Measurements from ENCODE around the gene NFRKB.

The NFRKB gene

GRCh38 chr11:129895126-129896041 lies at the start of gene NFRKB:
Gene NFRKB (minus strand): TSS chr11:129895578. CDS start chr11:129892849, 2,729 bp downstream.
- peak; percentile 86 for DNase-seq (ENCODE audit: low spot score)

DNA sequence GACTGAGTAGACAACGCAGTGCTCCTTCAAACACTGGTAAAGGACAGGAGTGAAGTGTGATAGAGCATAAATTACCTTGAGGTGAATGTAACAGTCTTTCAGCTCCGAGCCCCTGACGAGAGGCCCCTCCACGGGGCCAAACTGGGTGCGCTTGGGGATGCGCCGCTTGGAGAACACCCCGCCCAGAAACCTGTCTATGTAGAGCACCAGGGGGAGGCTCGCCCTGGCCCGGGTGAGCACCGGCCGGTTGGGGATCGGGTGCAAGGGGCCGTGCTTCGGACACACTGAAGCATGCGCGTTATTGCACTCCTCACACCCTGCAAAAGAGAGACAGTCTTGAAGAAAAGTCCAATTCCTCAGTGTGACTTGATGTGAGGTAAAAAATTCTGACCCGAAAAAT lies 49.3 kb upstream of the NFRKB start:
- no peak for DNase-seq (ENCODE audit: low spot score)

- no peak for DNase-seq (ENCODE audit: low spot score)
Observed at GRCh38 chr11:129943036-129943435, 47.7 kb upstream of the NFRKB start.

DNA sequence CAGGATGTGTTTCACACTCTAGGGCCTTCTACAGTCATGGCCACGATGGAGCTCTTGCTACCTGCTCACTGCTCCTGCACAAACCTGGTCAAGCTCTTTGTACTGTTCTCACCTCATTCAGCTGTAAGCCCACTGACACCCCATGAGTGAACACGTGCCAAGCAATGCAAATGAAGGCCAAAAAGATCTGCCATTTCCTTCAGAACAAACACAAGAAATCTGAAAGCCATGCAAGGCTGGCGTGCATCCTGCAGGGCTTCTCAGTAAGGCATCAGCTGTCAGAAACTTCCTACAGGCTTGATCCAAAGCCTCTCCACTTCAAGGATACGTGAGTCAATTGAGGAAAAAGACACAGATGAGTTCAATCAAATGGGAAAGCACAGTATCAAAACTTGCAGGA lies 44.1 kb upstream of the NFRKB start:
- DNase-seq (ENCODE audit: low spot score) = no peak

DNA sequence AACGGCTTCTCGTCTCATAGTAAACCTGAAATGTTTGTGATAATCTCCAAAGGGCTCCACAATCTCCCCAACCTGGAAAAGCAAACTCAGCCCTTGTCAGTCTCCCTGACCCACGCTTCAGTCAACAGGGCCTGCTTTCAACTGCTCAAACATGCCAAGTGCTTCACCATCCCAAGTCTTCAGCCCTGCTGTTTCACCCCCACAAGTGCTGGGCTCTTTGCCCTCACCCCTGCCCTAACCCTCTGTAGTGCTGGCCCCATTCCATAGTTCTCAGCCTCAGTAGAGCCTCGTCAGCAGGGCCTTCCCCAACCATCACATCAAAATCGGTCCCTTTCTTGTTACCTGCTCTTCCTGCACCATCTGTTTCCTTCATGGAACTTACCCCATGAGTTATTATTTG lies 43.4 kb upstream of the NFRKB start:
- DNase-seq (ENCODE audit: low spot score) = no peak

DNA sequence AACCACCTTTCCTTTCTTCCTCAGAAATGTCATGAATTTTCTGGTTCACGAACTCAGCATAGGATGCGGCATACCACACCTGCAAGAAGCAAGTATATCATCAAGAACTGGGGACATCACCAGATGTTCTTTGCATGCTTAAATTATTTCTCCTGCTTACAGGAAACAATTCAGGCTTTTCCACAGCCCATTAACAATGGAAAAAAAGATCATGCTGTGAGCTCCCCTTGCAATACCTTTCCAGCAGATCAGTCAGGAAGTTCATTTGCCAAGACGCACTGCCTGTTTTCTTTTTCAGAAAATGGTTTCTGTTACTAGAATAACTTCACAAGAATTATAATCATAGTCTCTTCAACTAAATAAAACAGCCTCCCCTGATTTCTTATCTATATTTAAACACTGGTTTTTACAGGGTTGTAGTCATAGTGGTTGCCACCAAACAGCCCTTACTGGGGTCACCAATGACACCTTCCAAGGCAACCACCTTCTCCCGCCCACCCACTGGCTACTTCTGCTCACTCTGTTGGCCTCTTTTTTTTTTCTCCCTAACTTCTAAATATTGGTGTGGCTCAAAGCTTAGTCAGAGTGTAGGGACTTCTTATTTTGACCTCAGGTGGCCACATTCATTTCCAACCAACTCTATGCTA lies 42.3 kb upstream of the NFRKB start:
- no peak for DNase-seq (ENCODE audit: low spot score)

GRCh38 chr11:129935723-129936122 lies 40.3 kb upstream of the NFRKB start:
- no peak for DNase-seq (ENCODE audit: low spot score)

GRCh38 chr11:129933891-129934290 lies 38.5 kb upstream of the NFRKB start:
- DNase-seq (ENCODE audit: low spot score) = no peak

DNA sequence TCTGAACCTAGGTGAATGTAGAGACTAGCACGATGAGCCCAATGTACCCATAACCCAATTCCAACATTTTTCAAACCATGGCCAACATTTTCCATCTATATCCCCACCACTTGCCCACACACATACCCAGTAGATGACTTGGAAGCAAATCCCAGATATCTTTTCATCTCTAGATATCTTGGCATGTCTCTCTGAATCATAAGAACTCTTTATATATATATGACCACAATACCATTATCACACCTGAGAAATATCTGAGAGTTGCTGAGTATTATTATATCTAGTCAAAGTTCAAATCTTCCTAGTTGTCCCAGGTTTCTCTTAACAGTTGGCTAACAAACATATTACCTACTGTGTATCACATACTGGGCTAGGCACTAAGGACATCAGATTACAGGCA lies 37.9 kb upstream of the NFRKB start:
- no peak for DNase-seq (ENCODE audit: low spot score)

DNA sequence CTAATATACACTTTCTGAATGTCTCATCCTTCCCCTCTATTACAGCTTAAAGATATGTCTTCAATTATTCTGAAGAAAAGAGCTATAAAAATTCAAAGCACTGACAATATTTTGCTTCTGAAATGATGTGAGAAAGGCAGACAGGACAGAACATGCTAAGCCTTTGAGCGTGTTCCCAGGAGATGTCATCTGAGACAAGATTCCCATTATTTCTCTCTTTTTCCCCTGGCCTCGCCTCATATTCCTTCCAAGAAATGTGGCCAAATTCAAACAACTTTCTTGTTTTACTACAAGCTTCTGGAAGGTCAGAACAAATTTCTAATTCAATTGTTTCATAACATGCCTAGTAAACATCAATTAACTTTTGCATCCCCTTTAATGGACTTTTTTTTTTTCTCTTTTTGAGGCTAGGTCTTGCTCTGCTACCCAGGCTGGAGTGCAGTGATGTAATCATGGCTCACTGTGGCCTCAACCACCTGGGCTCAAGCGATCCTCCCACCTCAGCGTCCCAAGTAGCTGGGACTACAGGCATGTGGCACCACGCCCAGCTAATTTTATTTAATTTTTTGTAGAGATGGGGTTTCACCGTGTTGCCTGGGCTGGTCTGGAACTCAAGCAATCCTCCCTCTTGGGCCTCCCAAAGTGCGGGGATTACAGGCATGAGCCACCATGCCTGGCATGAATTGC lies 37.1 kb upstream of the NFRKB start:
- no peak for DNase-seq (ENCODE audit: low spot score)

DNA sequence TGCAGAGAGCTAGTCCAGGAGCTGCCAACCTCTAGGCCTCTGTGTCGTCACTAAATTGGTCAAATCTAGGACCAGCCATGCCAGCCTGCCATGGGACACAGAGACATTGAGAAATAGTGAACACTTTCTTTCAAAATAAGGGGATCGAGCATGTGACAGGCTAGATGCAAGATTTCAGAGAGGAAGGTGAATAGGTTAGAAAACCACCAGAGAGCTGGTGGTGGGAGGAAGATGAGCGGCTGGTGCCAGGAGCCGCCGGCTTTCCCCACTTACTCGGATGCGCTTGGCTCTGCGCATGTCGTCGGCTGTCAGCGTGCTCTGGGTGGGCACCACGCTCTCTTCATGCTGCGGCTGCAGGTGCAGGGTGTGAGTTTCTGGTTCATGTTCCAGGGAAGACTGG lies 35.4 kb upstream of the NFRKB start:
- no peak for DNase-seq (ENCODE audit: low spot score)

DNA sequence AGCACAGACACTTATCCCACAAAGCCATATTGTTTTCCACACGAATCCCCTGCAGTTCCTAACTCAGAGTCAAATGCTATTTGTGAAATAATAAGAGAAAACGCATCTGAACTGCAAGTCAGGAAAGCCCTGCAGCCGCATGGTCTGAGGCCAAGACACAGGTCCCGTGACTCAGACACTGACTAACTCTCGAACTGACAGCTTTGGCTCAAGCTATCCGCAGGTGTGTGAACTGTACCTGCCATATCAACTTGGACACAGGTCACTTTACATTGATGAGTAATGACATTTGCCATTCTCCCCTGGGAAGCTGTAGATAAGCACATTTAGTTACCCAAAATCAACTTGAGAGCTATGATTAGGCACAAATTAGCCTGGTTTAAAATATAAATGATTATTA lies 34.9 kb upstream of the NFRKB start:
- no peak for DNase-seq (ENCODE audit: low spot score)

GRCh38 chr11:129929721-129930120 lies 34.3 kb upstream of the NFRKB start:
- DNase-seq (ENCODE audit: low spot score) = no peak

GRCh38 chr11:129928923-129929692 lies 33.7 kb upstream of the NFRKB start:
- no peak for DNase-seq (ENCODE audit: low spot score)

- DNase-seq (ENCODE audit: low spot score) = no peak
Observed at GRCh38 chr11:129922674-129923073, 27.3 kb upstream of the NFRKB start.

GRCh38 chr11:129918361-129918760 lies 23.0 kb upstream of the NFRKB start:
- no peak for DNase-seq (ENCODE audit: low spot score)

GRCh38 chr11:129917231-129917630 lies 21.9 kb upstream of the NFRKB start:
- DNase-seq (ENCODE audit: low spot score) = no peak

GRCh38 chr11:129911298-129911697 lies 15.9 kb upstream of the NFRKB start:
- DNase-seq (ENCODE audit: low spot score) = no peak

GRCh38 chr11:129910360-129910759 lies 15.0 kb upstream of the NFRKB start:
- no peak for DNase-seq (ENCODE audit: low spot score)

DNA sequence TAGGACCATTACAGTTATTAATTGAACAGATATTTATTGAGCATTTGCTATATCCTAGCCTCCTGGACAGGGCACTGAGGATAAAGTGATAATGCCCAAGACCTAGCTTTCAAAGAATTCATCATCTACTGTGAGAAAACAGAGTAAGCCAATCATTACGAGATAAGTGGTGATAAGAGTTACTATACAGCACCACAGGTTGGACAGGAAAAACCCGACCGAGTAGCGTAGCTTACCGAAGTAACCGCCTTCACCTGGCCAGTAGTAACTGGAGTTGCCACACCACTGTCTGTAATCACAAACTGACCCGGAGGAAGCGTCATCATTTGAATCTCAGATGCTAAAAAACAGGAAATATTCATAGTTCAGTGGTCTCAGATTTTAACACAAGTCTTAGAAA lies 10.0 kb upstream of the NFRKB start:
- no peak for DNase-seq (ENCODE audit: low spot score)

DNA sequence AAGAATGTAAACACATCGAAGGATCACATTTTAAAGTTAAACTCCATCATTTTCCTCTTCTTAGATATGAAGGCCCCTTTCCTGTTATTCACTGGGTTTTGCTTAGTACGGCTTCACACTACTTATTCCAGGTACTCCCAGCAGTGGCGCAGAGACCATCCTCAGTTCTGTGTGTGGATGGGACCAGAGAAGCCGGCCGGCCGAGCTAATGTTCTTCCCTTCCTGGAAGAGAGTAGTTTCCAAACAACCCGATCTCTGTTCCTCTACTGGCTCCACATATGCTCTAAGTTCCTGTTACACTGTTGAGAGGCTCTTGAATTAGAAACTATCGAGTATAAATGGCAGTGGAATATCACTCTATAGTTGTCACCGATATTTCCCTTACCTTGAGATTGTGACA lies 684 bp upstream of the NFRKB start:
- DNase-seq (ENCODE audit: low spot score) = no peak
